GM23338 (cell line): ENCODE data around the gene ZNF689.

Source experiments
- CREB1 ChIP-seq: fragments of 250-450 bp; sonication (Bioruptor Pico); IDR thresholded peaks from 2 replicates; pipeline ENCODE4 v1.5.0; 2020; ENCODE audit warnings: low read depth, mild to moderate bottlenecking, moderate library complexity
- EZH2 ChIP-seq: fragments of 200-600 bp; sonication (generic); IDR thresholded peaks from one replicate; pipeline ENCODE4 v1.8.0; 2017; ENCODE audit warnings: antibody characterized with exemption, mild to moderate bottlenecking, low read depth; ENCODE audit not compliant: unreplicated experiment
- EZH2phosphoT487 ChIP-seq: fragments of 200-600 bp; sonication (generic); IDR thresholded peaks from one replicate; pipeline ENCODE4 v1.8.1; 2018; ENCODE audit warnings: antibody characterized with exemption; ENCODE audit not compliant: unreplicated experiment
- JUNB ChIP-seq: IDR thresholded peaks from one replicate; pipeline ENCODE4 v1.6.1; 2016; ENCODE audit warnings: antibody characterized with exemption; ENCODE audit not compliant: unreplicated experiment
- NANOG ChIP-seq: IDR thresholded peaks from 2 replicates; pipeline ENCODE4 v1.6.1; 2016; ENCODE audit warnings: antibody characterized with exemption, borderline replicate concordance
- POLR2AphosphoS5 ChIP-seq: IDR thresholded peaks from 2 replicates; pipeline ENCODE4 v1.6.1; 2016; ENCODE audit warnings: antibody characterized with exemption, low read depth
- REST ChIP-seq: IDR thresholded peaks from one replicate; pipeline ENCODE4 v1.6.1; 2018; ENCODE audit warnings: antibody characterized with exemption; ENCODE audit not compliant: unreplicated experiment
- STAT1 ChIP-seq: IDR thresholded peaks from one replicate; pipeline ENCODE4 v1.6.1; 2016; ENCODE audit warnings: antibody characterized with exemption; ENCODE audit not compliant: unreplicated experiment
- ZNF114 ChIP-seq: fragments of 250-450 bp; sonication (Bioruptor Pico); IDR thresholded peaks from 2 replicates; pipeline ENCODE4 v1.5.0; 2020; ENCODE audit warnings: mild to moderate bottlenecking, moderate library complexity
- ZNF331 ChIP-seq: fragments of 250-450 bp; sonication (Bioruptor Pico); IDR thresholded peaks from 2 replicates; pipeline ENCODE4 v1.5.0; 2020; ENCODE audit warnings: low read depth, mild to moderate bottlenecking, moderate library complexity
- ZNF462 ChIP-seq: fragments of 250-450 bp; sonication (Bioruptor Pico); IDR thresholded peaks from 2 replicates; pipeline ENCODE4 v1.5.0; 2020; ENCODE audit warnings: mild to moderate bottlenecking, moderate library complexity
- TF ChIP-seq, protein P1 (sequence below), 2 experiments: fragments of 200-600 bp in 1 of 2; sonication (generic) in 1 of 2; conservative IDR thresholded peaks; 2 replicates each; pipeline versions ENCODE4 v1.5.1 to v1.6.1; 2016 to 2017; ENCODE audit warnings: antibody characterized with exemption in 2 of 2, low read depth in 2 of 2, mild to moderate bottlenecking in 2 of 2, moderate library complexity in 1 of 2
- TF ChIP-seq, protein P2 (sequence below): IDR thresholded peaks from 2 replicates; pipeline ENCODE4 v1.6.1; 2016; ENCODE audit warnings: antibody characterized with exemption

GRCh38 chr16:30652718-30653117 lies 42.5 kb upstream of the ZNF689 start:
- no peak for TF ChIP-seq EZH2phosphoT487
- no peak for TF ChIP-seq POLR2AphosphoS5
- TF ChIP-seq EZH2 = no peak
- TF ChIP-seq, protein P1, sequence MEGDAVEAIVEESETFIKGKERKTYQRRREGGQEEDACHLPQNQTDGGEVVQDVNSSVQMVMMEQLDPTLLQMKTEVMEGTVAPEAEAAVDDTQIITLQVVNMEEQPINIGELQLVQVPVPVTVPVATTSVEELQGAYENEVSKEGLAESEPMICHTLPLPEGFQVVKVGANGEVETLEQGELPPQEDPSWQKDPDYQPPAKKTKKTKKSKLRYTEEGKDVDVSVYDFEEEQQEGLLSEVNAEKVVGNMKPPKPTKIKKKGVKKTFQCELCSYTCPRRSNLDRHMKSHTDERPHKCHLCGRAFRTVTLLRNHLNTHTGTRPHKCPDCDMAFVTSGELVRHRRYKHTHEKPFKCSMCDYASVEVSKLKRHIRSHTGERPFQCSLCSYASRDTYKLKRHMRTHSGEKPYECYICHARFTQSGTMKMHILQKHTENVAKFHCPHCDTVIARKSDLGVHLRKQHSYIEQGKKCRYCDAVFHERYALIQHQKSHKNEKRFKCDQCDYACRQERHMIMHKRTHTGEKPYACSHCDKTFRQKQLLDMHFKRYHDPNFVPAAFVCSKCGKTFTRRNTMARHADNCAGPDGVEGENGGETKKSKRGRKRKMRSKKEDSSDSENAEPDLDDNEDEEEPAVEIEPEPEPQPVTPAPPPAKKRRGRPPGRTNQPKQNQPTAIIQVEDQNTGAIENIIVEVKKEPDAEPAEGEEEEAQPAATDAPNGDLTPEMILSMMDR (conservative IDR thresholded peaks at IDR 0.05; ENCODE audit: low read depth in 2 of 2) = no peak
- TF ChIP-seq ZNF462 (CRISPR knock-in tag) = no peak
- no peak for TF ChIP-seq JUNB
- TF ChIP-seq REST = no peak
- TF ChIP-seq CREB1 (CRISPR knock-in tag) = no peak
- TF ChIP-seq STAT1 = no peak
- TF ChIP-seq, protein P2, sequence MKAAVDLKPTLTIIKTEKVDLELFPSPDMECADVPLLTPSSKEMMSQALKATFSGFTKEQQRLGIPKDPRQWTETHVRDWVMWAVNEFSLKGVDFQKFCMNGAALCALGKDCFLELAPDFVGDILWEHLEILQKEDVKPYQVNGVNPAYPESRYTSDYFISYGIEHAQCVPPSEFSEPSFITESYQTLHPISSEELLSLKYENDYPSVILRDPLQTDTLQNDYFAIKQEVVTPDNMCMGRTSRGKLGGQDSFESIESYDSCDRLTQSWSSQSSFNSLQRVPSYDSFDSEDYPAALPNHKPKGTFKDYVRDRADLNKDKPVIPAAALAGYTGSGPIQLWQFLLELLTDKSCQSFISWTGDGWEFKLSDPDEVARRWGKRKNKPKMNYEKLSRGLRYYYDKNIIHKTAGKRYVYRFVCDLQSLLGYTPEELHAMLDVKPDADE = no peak
- no peak for TF ChIP-seq ZNF331 (CRISPR knock-in tag)
- no peak for TF ChIP-seq ZNF114 (CRISPR knock-in tag)
- TF ChIP-seq NANOG = no peak
